K562 (cell line): ENCODE measurements around the gene BRD4.

Source experiments
- CHD2 ChIP-seq: IDR thresholded peaks from 2 replicates; pipeline ENCODE4 v1.6.1; 2011; ENCODE audit warnings: low read depth, low read length
- EP300 ChIP-seq: IDR thresholded peaks from 2 replicates; pipeline ENCODE4 v1.6.1; 2012; ENCODE audit warnings: low read length, improper control_type of control experiment
- HNRNPK ChIP-seq: fragments of 200-400 bp; formaldehyde crosslinking; IDR thresholded peaks from one replicate; pipeline ENCODE4 v1.6.1; 2018; ENCODE audit warnings: mild to moderate bottlenecking, low read depth, low read length; ENCODE audit not compliant: poor library complexity, severe bottlenecking
- IRF2 ChIP-seq: sonication (generic); formaldehyde crosslinking; IDR thresholded peaks from 2 replicates; pipeline ENCODE4 v1.8.1; 2022; ENCODE audit warnings: mild to moderate bottlenecking, missing genetic modification reagents
- RAD21 ChIP-seq, 2 experiments: fragments of 250-450 bp in 1 of 2; fragments of 450-650 bp in 1 of 2; sonication (Bioruptor Pico) in 1 of 2; formaldehyde crosslinking in 1 of 2; IDR thresholded peaks in 1 of 2; conservative IDR thresholded peaks in 1 of 2; 2 replicates each; pipeline versions ENCODE4 v1.4.0 to v1.8.0; 2020 to 2022; ENCODE audit warnings: mild to moderate bottlenecking in 2 of 2, moderate library complexity in 1 of 2
- RAD51 ChIP-seq: fragments of 450-650 bp; IDR thresholded peaks from 2 replicates; pipeline ENCODE4 v1.7.1; 2016; ENCODE audit warnings: low read depth, mild to moderate bottlenecking, borderline replicate concordance
- SIN3A ChIP-seq, 2 experiments: fragments of 150-350 bp in 1 of 2; IDR thresholded peaks; 2 replicates each; pipeline ENCODE4 v1.6.1; 2011 to 2016; ENCODE audit warnings: borderline replicate concordance in 2 of 2, low read depth in 2 of 2, low read length in 2 of 2, mild to moderate bottlenecking in 2 of 2, moderate library complexity in 2 of 2; ENCODE audit not compliant: control insufficient read depth in 1 of 2
- ZBTB1 ChIP-seq: sonication (generic); formaldehyde crosslinking; IDR thresholded peaks from 2 replicates; pipeline ENCODE4 v1.8.1; 2023; ENCODE audit warnings: missing genetic modification reagents, low read depth, mild to moderate bottlenecking, borderline replicate concordance
- ZNF121 ChIP-seq: sonication (generic); formaldehyde crosslinking; conservative IDR thresholded peaks from 2 replicates; pipeline ENCODE4 v1.8.0; 2022; ENCODE audit warnings: missing genetic modification reagents
- ZNF184 ChIP-seq: sonication (generic); formaldehyde crosslinking; IDR thresholded peaks from 2 replicates; pipeline ENCODE4 v1.5.0; 2020; ENCODE audit warnings: missing genetic modification reagents
- TF ChIP-seq, protein P1 (sequence below), 3 experiments: IDR thresholded peaks in 2 of 3; conservative IDR thresholded peaks in 1 of 3; 2 replicates each; pipeline ENCODE4 v1.5.1; 2011 to 2012; ENCODE audit warnings: low read length in 3 of 3, mild to moderate bottlenecking in 3 of 3, control low read depth in 2 of 3, improper control_type of control experiment in 1 of 3, inconsistent platforms in 1 of 3, low read depth in 1 of 3, mixed read lengths in 1 of 3, moderate library complexity in 1 of 3; ENCODE audit not compliant: insufficient read depth in 2 of 3
- TF ChIP-seq, protein P2 (sequence below), 2 experiments: fragments of 450-650 bp; IDR thresholded peaks; 2 replicates each; pipeline ENCODE4 v1.6.1; 2018; ENCODE audit warnings: mild to moderate bottlenecking in 2 of 2, low read depth in 1 of 2; ENCODE audit not compliant: partially characterized antibody in 2 of 2
- TF ChIP-seq, protein P3 (sequence below): sonication (generic); formaldehyde crosslinking; IDR thresholded peaks from 2 replicates; pipeline ENCODE4 v1.8.0; 2022; ENCODE audit warnings: missing genetic modification reagents, mild to moderate bottlenecking, borderline replicate concordance

DNA sequence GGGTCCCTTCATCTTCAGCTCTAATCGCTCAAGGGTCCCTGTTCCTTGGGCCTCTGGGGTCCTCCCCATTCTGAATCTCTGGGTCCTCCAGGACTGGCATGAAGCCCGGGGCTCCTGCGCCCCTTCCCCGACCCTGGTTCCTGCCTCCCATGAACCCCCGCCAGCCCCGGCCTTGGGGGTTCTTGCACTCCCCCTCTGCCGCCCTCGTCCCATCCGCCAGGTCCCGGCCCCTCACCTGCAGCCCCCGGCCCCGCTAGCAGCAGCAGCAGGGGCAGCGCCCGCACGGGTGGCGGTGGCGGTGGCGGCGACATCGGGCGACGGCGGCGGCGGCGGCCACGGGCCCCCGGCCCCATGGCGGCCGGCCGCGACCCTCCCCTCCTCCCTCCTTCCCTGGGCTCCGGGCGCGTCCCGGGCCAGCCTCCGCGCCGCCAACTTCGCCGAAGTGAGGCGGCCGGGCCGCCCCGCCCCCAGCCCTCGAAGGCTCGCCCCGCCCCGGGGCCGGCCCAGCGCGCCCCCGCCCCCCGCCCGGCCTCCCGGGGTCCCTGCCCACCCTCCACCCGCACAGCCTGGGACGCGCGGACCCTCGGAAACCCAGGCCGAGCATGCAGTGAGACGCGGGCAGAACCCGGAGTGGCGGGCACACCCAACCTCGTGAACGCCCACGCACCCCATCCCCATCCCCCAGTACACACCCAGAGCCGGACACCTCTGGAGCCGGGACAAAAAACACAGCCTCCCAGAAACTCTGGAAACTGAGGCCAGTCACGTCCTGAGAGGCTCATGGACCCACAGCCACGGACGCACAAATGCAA is 131.6 kb downstream of the BRD4 start, which contains the start of gene NOTCH3:
- TF ChIP-seq, protein P1, sequence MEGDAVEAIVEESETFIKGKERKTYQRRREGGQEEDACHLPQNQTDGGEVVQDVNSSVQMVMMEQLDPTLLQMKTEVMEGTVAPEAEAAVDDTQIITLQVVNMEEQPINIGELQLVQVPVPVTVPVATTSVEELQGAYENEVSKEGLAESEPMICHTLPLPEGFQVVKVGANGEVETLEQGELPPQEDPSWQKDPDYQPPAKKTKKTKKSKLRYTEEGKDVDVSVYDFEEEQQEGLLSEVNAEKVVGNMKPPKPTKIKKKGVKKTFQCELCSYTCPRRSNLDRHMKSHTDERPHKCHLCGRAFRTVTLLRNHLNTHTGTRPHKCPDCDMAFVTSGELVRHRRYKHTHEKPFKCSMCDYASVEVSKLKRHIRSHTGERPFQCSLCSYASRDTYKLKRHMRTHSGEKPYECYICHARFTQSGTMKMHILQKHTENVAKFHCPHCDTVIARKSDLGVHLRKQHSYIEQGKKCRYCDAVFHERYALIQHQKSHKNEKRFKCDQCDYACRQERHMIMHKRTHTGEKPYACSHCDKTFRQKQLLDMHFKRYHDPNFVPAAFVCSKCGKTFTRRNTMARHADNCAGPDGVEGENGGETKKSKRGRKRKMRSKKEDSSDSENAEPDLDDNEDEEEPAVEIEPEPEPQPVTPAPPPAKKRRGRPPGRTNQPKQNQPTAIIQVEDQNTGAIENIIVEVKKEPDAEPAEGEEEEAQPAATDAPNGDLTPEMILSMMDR (IDR thresholded peaks at IDR 0.05 in 2 of 3, conservative IDR thresholded peaks at IDR 0.05 in 1 of 3; ENCODE audit: insufficient read depth in 2 of 3, low read depth in 1 of 3, low read length in 3 of 3) = no peak
- TF ChIP-seq ZNF184 (CRISPR knock-in tag) (no peak), HNRNPK (no peak), CHD2 (no peak), EP300 (no peak), RAD21 (CRISPR knock-in tag; conservative IDR thresholded peaks at IDR 0.05 in 1 of 2, IDR thresholded peaks at IDR 0.05 in 1 of 2) (no peak), ZNF121 (no peak), RAD51 (no peak), SIN3A (IDR thresholded peaks at IDR 0.05; ENCODE audit: borderline replicate concordance in 2 of 2, control insufficient read depth in 1 of 2, low read depth in 2 of 2, low read length in 2 of 2) (no peak), IRF2 (CRISPR knock-in tag) (no peak), ZBTB1 (CRISPR knock-in tag) (no peak)
- TF ChIP-seq, protein P2, sequence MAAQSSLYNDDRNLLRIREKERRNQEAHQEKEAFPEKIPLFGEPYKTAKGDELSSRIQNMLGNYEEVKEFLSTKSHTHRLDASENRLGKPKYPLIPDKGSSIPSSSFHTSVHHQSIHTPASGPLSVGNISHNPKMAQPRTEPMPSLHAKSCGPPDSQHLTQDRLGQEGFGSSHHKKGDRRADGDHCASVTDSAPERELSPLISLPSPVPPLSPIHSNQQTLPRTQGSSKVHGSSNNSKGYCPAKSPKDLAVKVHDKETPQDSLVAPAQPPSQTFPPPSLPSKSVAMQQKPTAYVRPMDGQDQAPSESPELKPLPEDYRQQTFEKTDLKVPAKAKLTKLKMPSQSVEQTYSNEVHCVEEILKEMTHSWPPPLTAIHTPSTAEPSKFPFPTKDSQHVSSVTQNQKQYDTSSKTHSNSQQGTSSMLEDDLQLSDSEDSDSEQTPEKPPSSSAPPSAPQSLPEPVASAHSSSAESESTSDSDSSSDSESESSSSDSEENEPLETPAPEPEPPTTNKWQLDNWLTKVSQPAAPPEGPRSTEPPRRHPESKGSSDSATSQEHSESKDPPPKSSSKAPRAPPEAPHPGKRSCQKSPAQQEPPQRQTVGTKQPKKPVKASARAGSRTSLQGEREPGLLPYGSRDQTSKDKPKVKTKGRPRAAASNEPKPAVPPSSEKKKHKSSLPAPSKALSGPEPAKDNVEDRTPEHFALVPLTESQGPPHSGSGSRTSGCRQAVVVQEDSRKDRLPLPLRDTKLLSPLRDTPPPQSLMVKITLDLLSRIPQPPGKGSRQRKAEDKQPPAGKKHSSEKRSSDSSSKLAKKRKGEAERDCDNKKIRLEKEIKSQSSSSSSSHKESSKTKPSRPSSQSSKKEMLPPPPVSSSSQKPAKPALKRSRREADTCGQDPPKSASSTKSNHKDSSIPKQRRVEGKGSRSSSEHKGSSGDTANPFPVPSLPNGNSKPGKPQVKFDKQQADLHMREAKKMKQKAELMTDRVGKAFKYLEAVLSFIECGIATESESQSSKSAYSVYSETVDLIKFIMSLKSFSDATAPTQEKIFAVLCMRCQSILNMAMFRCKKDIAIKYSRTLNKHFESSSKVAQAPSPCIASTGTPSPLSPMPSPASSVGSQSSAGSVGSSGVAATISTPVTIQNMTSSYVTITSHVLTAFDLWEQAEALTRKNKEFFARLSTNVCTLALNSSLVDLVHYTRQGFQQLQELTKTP (IDR thresholded peaks at IDR 0.05; ENCODE audit: low read depth in 1 of 2, partially characterized antibody in 2 of 2) = no peak
- TF ChIP-seq, protein P3, sequence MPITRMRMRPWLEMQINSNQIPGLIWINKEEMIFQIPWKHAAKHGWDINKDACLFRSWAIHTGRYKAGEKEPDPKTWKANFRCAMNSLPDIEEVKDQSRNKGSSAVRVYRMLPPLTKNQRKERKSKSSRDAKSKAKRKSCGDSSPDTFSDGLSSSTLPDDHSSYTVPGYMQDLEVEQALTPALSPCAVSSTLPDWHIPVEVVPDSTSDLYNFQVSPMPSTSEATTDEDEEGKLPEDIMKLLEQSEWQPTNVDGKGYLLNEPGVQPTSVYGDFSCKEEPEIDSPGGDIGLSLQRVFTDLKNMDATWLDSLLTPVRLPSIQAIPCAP (CRISPR knock-in tag) = no peak
